HCT116 (cell line): Measurements from ENCODE around the gene PHF19. TPM values are rescaled to one million over a fixed set of nuclear protein-coding genes. Genes with fewer than 3 reads are reported as not detected.
A peak's percentile ranks its signal among the peaks of the same experiment; 100 is the strongest.

Experiments used
- ATAC-seq: fragments of 200-7000 bp; cut with Tn5 transposase; 2 replicates; pipeline ENCODE4 v1.9.1; 2020; ENCODE audit warnings: mild to moderate bottlenecking, moderate library complexity
- BruUV-seq: library from RNA; stranded (reverse); fragments of 400-500 nt; replicated peaks from 2 replicates; lab custom pipeline; 2021; lab: Mats Ljungman, UMichigan
- CTCF ChIA-PET: fragments of 300-600 bp; sonication (Branson Sonifier 250); formaldehyde crosslinking; loops from one replicate; lab custom pipeline; 2021; ENCODE audit warnings: antibody characterized with exemption; lab: Charles Lee
- POLR2A ChIA-PET: fragments of 300-600, 350-600 bp; sonication (Branson Sonifier 250); formaldehyde crosslinking; loops from one replicate; lab custom pipeline; 2021; ENCODE audit warnings: antibody characterized with exemption; lab: Charles Lee
- RAD21 ChIA-PET, 2 experiments: fragments of 300-600 bp; sonication (Branson Sonifier 250); formaldehyde crosslinking; loops; one replicate each; lab custom pipeline; 2023; ENCODE audit warnings: low total read pairs in 2 of 2; ENCODE audit not compliant: uncharacterized antibody in 2 of 2, unreplicated experiment in 2 of 2, low non-redundant PET in 1 of 2; lab: Charles Lee
- DNase-seq: peaks from one replicate; pipeline ENCODE4 v3.0.0-alpha.2; 2010; ENCODE audit warnings: low read depth, low spot score
- H2AFZ ChIP-seq: fragments of 200-600 bp; shearing (Covaris generic), sonication (generic); 2 replicates; pipeline ENCODE4 v1.6.1; 2017; ENCODE audit warnings: low read depth, mixed run types, mixed read lengths, antibody characterized with exemption, low read length; ENCODE audit not compliant: poor library complexity, severe bottlenecking
- H3K27ac ChIP-seq: 2 replicates; pipeline ENCODE4 v1.5.1; 2012; ENCODE audit warnings: low read depth, low read length
- H3K27me3 ChIP-seq: fragments of 200-600 bp; sonication (generic); 2 replicates; pipeline ENCODE4 v1.6.1; 2016; ENCODE audit warnings: mixed run types, low read length, mixed read lengths; ENCODE audit not compliant: insufficient read depth
- H3K36me3 ChIP-seq, 2 experiments: fragments of 200-500 bp in 1 of 2; fragments of 200-600 bp in 1 of 2; sonication (Bioruptor generic) in 1 of 2; sonication (generic) in 1 of 2; 2 replicates each; pipeline versions ENCODE4 v1.5.1 to v1.6.1; 2014 to 2016; ENCODE audit warnings: low read length in 2 of 2, inconsistent platforms in 1 of 2, mixed read lengths in 1 of 2, mixed run types in 1 of 2; ENCODE audit not compliant: insufficient read depth in 2 of 2, control insufficient read depth in 1 of 2
- H3K4me1 ChIP-seq, 2 experiments: fragments of 200-600 bp in 1 of 2; sonication (generic) in 1 of 2; 2 replicates each; pipeline versions ENCODE4 v1.5.1 to v1.6.1; 2012 to 2017; ENCODE audit warnings: low read length in 2 of 2, inconsistent platforms in 1 of 2, mild to moderate bottlenecking in 1 of 2, mixed read lengths in 1 of 2, mixed run types in 1 of 2, moderate library complexity in 1 of 2; ENCODE audit not compliant: insufficient read depth in 2 of 2, control insufficient read depth in 1 of 2
- H3K4me2 ChIP-seq: fragments of 200-600 bp; sonication (generic); 2 replicates; pipeline ENCODE4 v1.6.1; 2017; ENCODE audit warnings: mixed run types, low read length, mixed read lengths
- H3K4me3 ChIP-seq, 2 experiments: fragments of 200-600 bp in 1 of 2; sonication (generic) in 1 of 2; replicated peaks in 1 of 2; 2 replicates each; pipeline ENCODE4 v1.5.1; 2011 to 2016; ENCODE audit warnings: low read length in 2 of 2, control low read depth in 1 of 2, low read depth in 1 of 2, mild to moderate bottlenecking in 1 of 2, mixed read lengths in 1 of 2, mixed run types in 1 of 2
- H3K79me2 ChIP-seq: fragments of 200-600 bp; sonication (generic); 2 replicates; pipeline ENCODE4 v1.6.1; 2017; ENCODE audit warnings: mild to moderate bottlenecking, mixed run types, low read length, moderate library complexity, mixed read lengths; ENCODE audit not compliant: insufficient read depth
- H3K9ac ChIP-seq: fragments of 200-600 bp; sonication (generic); 2 replicates; pipeline ENCODE4 v1.6.1; 2016; ENCODE audit warnings: low read length, mixed read lengths
- H3K9me2 ChIP-seq: fragments of 200-600 bp; sonication (generic), shearing (Covaris generic); 2 replicates; pipeline ENCODE4 v1.6.1; 2017; ENCODE audit warnings: mixed run types, mild to moderate bottlenecking, moderate library complexity; ENCODE audit not compliant: insufficient read depth
- H3K9me3 ChIP-seq, 2 experiments: fragments of 200-500 bp in 1 of 2; fragments of 200-600 bp in 1 of 2; sonication (Bioruptor generic) in 1 of 2; sonication (generic) in 1 of 2; 2 replicates each; pipeline ENCODE4 v1.6.1; 2014 to 2017; ENCODE audit warnings: low read length in 2 of 2, mixed read lengths in 2 of 2, inconsistent platforms in 1 of 2, low read depth in 1 of 2, mild to moderate bottlenecking in 1 of 2, mixed run types in 1 of 2, moderate library complexity in 1 of 2; ENCODE audit not compliant: control insufficient read depth in 1 of 2, insufficient read depth in 1 of 2
- H4K20me1 ChIP-seq: fragments of 200-600 bp; sonication (generic), shearing (Covaris generic); 2 replicates; pipeline ENCODE4 v1.6.1; 2017; ENCODE audit warnings: mixed run types, mild to moderate bottlenecking, moderate library complexity; ENCODE audit not compliant: insufficient read depth
- ATF3 ChIP-seq: IDR thresholded peaks from 2 replicates; pipeline ENCODE4 v1.6.1; 2012
- CEBPB ChIP-seq: IDR thresholded peaks from 2 replicates; pipeline ENCODE4 v1.6.1; 2012; ENCODE audit warnings: low read depth
- EZH2phosphoT487 ChIP-seq: fragments of 200-600 bp; IDR thresholded peaks from 2 replicates; pipeline ENCODE4 v1.6.1; 2018; ENCODE audit warnings: antibody characterized with exemption, borderline replicate concordance
- FOSL1 ChIP-seq: IDR thresholded peaks from 2 replicates; pipeline ENCODE4 v1.6.1; 2012; ENCODE audit warnings: low read depth
- POLR2A ChIP-seq: IDR thresholded peaks from 2 replicates; pipeline ENCODE4 v1.7.0; 2011; ENCODE audit warnings: borderline replicate concordance; ENCODE audit not compliant: insufficient read depth, insufficient read length; ENCODE audit errors: extremely low read depth
- POLR2AphosphoS5 ChIP-seq: IDR thresholded peaks from 2 replicates; pipeline ENCODE4 v1.6.1; 2011; ENCODE audit warnings: mild to moderate bottlenecking, low read depth, low read length, moderate library complexity
- RAD21 ChIP-seq: IDR thresholded peaks from 2 replicates; pipeline ENCODE4 v1.6.1; 2012; ENCODE audit warnings: low read depth, mild to moderate bottlenecking
- SIN3A ChIP-seq: IDR thresholded peaks from 2 replicates; pipeline ENCODE4 v1.6.1; 2012; ENCODE audit warnings: low read depth
- SP1 ChIP-seq: IDR thresholded peaks from 2 replicates; pipeline ENCODE4 v1.6.1; 2012; ENCODE audit warnings: low read depth
- SRF ChIP-seq: IDR thresholded peaks from 2 replicates; pipeline ENCODE4 v1.6.1; 2012; ENCODE audit warnings: low read depth
- TCF7L2 ChIP-seq: IDR thresholded peaks from 2 replicates; pipeline ENCODE4 v1.7.0; 2011; ENCODE audit warnings: borderline replicate concordance, inconsistent platforms; ENCODE audit not compliant: insufficient read depth, insufficient read length; ENCODE audit errors: extremely low read depth
- YY1 ChIP-seq: IDR thresholded peaks from 2 replicates; pipeline ENCODE4 v1.6.1; 2011; ENCODE audit warnings: low read length, low read depth, moderate library complexity, mild to moderate bottlenecking; ENCODE audit not compliant: insufficient replicate concordance; ENCODE audit errors: extremely low read depth
- ZFX ChIP-seq: fragments of 450-650 bp; IDR thresholded peaks from 2 replicates; pipeline ENCODE4 v1.6.1; 2017
- intact Hi-C: fragments of 100-400 bp; cut with micrococcal nuclease; formaldehyde crosslinking; loops from 2 replicates; pipeline ENCODE4 v1.10.0; 2022
- total RNA-seq: library from RNA; stranded (reverse); gene quantifications from one replicate; pipeline ENCODE4 v1.2.1, GENCODE V29; 2021; ENCODE audit not compliant: unreplicated experiment
- TF ChIP-seq, protein P1 (sequence below): IDR thresholded peaks from 2 replicates; pipeline ENCODE4 v1.6.1; 2012; ENCODE audit warnings: low read depth

The PHF19 gene
- total RNA-seq, 1 experiment from 2014 or later = 74.0 TPM

DNA sequence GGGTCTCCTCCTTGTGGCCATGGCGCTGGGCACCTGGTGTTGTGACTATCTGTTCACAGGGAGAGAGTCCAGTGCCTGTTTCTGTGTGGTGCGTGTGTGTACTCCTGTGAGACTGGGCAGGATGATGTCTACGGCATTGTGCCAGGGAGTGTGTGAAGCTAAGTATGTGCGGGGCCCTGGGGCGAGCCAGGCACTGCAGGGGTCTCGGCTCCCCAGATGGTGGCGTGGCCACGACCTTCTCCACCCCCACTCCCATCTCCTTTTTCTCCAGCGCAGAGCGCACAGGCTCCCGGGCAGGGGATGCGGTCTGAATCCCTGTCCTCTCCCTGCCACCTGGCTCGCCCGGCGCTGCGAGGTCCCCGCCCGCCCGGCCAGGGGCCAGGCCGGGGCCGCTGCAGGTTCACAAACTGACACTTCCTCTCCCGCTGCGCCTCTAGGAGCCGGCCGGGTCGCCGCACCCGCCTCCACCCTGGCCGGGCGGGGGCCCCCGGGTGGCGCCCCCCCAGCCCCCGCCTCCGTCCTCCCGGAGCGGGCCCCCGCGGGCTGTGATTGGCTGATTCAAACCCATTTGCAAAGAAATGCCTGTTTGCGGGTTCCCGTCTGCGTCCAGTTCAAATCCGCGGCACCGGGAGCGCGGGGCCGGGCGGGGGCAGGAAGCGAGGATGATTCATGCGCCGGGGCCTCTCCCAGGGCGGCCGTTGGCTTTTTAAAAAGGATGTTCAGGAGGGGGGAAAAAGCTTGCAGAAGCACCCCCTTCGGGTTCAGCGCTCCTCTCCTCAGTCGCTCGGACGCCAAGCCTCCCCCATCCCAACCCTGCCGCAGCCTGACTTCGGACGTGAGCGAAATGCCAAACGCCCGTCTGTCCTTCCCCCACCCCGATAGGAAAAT is 790 bp downstream of the PHF19 start:
- Histone ChIP-seq H4K20me1 (no peaks in the 10 kb centered on the region), H2AFZ (no peak overlapping the region), H3K9ac (peak overlapping the region; percentile 92), H3K4me3 (peak overlapping the region; percentile 45 to 74), H3K9me2 (no peaks in the 10 kb centered on the region), H3K79me2 (peaks cover 19% of the 10 kb centered on the region), H3K36me3 (peaks cover 0 to 12% of the 10 kb centered on the region in 2 experiments; a peak in 1 of 4 replicates), H3K4me2 (peak overlapping the region; percentile 97), H3K27me3 (no peaks in the 10 kb centered on the region), H3K27ac (peak overlapping the region; percentile 89), H3K9me3 (no peaks in the 10 kb centered on the region), H3K4me1 (peaks cover 44 to 55% of the 10 kb centered on the region in 2 experiments)
- TSS peak; percentile 68 for BruUV-seq
- RAD21 ChIA-PET = no interaction called here
- TF ChIP-seq POLR2A (peak; percentile 25), TCF7L2 (no peak), YY1 (peak; percentile 58), CEBPB (no peak), ATF3 (no peak), ZFX (0 out of 2 replicates have a peak, but pooled peaks have one; percentile 33), POLR2AphosphoS5 (0 out of 2 replicates have a peak, but pooled peaks have one; percentile 54), SP1 (no peak)
- CTCF ChIA-PET = no interaction called here
- ATAC-seq (peak; percentile 59), DNase-seq (peak; percentile 73)
- intact Hi-C loops = loop anchor here (5.0 kb wide), 1 partner anchor 61 kb away; no protein-coding TSS in a partner anchor
- POLR2A ChIA-PET = no interaction called here

GRCh38 chr9:120875643-120875953 is 1.4 kb downstream of the PHF19 start:
- no peak overlapping the region for H2AFZ ChIP-seq
- no TSS peak for BruUV-seq
- peak overlapping the region; percentile 89 for H3K27ac ChIP-seq
- DNase-seq (no peak), ATAC-seq (peak; percentile 0; the same call in 1 of the 2 replicates)
- intact Hi-C loops = loop anchor here (5.0 kb wide), 1 partner anchor 62 kb away; no protein-coding TSS in a partner anchor
- H3K4me1 ChIP-seq = peaks cover 44 to 54% of the 10 kb centered on the region in 2 experiments
- H3K27me3 ChIP-seq = no peaks in the 10 kb centered on the region
- H3K9me2 ChIP-seq = no peaks in the 10 kb centered on the region
- ChIA-PET CTCF (no interaction called here), RAD21 (no interaction called here), POLR2A (no interaction called here)
- peaks cover 19% of the 10 kb centered on the region for H3K79me2 ChIP-seq
- H3K9ac ChIP-seq = peak overlapping the region; percentile 92
- no peaks in the 10 kb centered on the region for H3K9me3 ChIP-seq
- TF ChIP-seq, protein P1, sequence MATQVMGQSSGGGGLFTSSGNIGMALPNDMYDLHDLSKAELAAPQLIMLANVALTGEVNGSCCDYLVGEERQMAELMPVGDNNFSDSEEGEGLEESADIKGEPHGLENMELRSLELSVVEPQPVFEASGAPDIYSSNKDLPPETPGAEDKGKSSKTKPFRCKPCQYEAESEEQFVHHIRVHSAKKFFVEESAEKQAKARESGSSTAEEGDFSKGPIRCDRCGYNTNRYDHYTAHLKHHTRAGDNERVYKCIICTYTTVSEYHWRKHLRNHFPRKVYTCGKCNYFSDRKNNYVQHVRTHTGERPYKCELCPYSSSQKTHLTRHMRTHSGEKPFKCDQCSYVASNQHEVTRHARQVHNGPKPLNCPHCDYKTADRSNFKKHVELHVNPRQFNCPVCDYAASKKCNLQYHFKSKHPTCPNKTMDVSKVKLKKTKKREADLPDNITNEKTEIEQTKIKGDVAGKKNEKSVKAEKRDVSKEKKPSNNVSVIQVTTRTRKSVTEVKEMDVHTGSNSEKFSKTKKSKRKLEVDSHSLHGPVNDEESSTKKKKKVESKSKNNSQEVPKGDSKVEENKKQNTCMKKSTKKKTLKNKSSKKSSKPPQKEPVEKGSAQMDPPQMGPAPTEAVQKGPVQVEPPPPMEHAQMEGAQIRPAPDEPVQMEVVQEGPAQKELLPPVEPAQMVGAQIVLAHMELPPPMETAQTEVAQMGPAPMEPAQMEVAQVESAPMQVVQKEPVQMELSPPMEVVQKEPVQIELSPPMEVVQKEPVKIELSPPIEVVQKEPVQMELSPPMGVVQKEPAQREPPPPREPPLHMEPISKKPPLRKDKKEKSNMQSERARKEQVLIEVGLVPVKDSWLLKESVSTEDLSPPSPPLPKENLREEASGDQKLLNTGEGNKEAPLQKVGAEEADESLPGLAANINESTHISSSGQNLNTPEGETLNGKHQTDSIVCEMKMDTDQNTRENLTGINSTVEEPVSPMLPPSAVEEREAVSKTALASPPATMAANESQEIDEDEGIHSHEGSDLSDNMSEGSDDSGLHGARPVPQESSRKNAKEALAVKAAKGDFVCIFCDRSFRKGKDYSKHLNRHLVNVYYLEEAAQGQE = no peak
- TF ChIP-seq SIN3A (no peak), RAD21 (no peak), SRF (no peak), POLR2AphosphoS5 (no peak), EZH2phosphoT487 (no peak), FOSL1 (no peak)
- peak overlapping the region; percentile 97 for H3K4me2 ChIP-seq
- H3K4me3 ChIP-seq = peak overlapping the region; percentile 45 to 74
- H3K36me3 ChIP-seq = peaks cover 0 to 12% of the 10 kb centered on the region in 2 experiments; a peak in 1 of 4 replicates
- H4K20me1 ChIP-seq = no peaks in the 10 kb centered on the region
